Esophagus squamous epithelium (tissue), 5 donors: Measurements from ENCODE around the gene TTBK2. TPM values are rescaled to one million over a fixed set of nuclear protein-coding genes. Genes with fewer than 3 reads are reported as not detected.

Source experiments
- DNase-seq: peaks from one replicate; lab custom pipeline; 2025; lab: John Stamatoyannopoulos, UW
- H3K27ac ChIP-seq, 4 donors: fragments of 200-600 bp; sonication (generic); one replicate each; pipeline ENCODE4 v1.5.1; 2016 to 2019; ENCODE audit warnings: mild to moderate bottlenecking in 1 of 4
- H3K27me3 ChIP-seq, 4 donors: fragments of 200-600 bp; sonication (generic); 1 replicate in 3 of 4; 2 replicates in 1 of 4; pipeline versions ENCODE4 v1.5.1 to v1.6.0; 2017 to 2021; ENCODE audit warnings: antibody characterized with exemption in 1 of 4
- H3K36me3 ChIP-seq, 3 donors: fragments of 200-600 bp; sonication (generic); one replicate each; pipeline ENCODE4 v1.5.1; 2016 to 2019
- H3K4me1 ChIP-seq, 3 donors: fragments of 200-600 bp; sonication (generic); one replicate each; pipeline ENCODE4 v1.5.1; 2017 to 2019
- H3K4me3 ChIP-seq, 4 donors: fragments of 200-600 bp; sonication (generic); 1 replicate in 3 of 4; 2 replicates in 1 of 4; pipeline ENCODE4 v1.5.1; 2016 to 2019; ENCODE audit warnings: mild to moderate bottlenecking in 2 of 4, moderate library complexity in 1 of 4
- H3K9me3 ChIP-seq, 3 donors: fragments of 200-600 bp; sonication (generic); one replicate each; pipeline ENCODE4 v1.5.1; 2016 to 2019
- CTCF ChIP-seq, 6 experiments: fragments of 450-650 bp in 4 of 6; fragments of 200-600 bp in 2 of 6; sonication (generic) in 2 of 6; IDR thresholded peaks; one replicate each; pipeline ENCODE4 v1.5.1; 2016 to 2019; ENCODE audit warnings: antibody characterized with exemption in 6 of 6, mild to moderate bottlenecking in 4 of 6, moderate library complexity in 4 of 6
- POLR2A ChIP-seq, 4 donors: fragments of 450-650 bp; IDR thresholded peaks; one replicate each; pipeline ENCODE4 v1.6.1; 2017; ENCODE audit warnings: antibody characterized with exemption in 4 of 4, mild to moderate bottlenecking in 4 of 4, moderate library complexity in 3 of 4
- WGBS, 2 donors: methylation state at CpG; one replicate each; pipeline ENCODE4 v1.1.5; 2018; 5-methylcytosine and 5-hydroxymethylcytosine counted together
- intact Hi-C: fragments of 100-400 bp; cut with DNase I; formaldehyde crosslinking; loops from one replicate; pipeline ENCODE4 v1.15.0; 2022
- total RNA-seq, 4 donors: library from RNA; depleted of rRNA; stranded (reverse); fragments of >200 nt; gene quantifications; one replicate each; pipeline ENCODE4 v1.1.0, GENCODE V29; 2016
- donor health status: DM: yes; HTN: yes; CAD: no.

TTBK2 gene
- total RNA-seq, 4 donors from 2014 or later = 5.8 to 11.8 (median 6.8) TPM

GRCh38 chr15:42712584-42712983, 208.0 kb downstream of the TTBK2 start:
- Histone ChIP-seq H3K36me3 (peaks cover 0 to 5% (median 0%) of the 10 kb centered on the region in 3 donors), H3K4me3 (no peak overlapping the region), H3K4me1 (peaks cover 0 to 14% (median 10%) of the 10 kb centered on the region in 3 donors), H3K27ac (no peak overlapping the region), H3K27me3 (no peaks in the 10 kb centered on the region), H3K9me3 (no peaks in the 10 kb centered on the region)
- intact Hi-C loops = no loop called here
- WGBS, 2 donors = 78 to 92% methylated on average over 4 of the region's 4 CpGs
- DNase-seq = no peak
- no peak for TF ChIP-seq CTCF (IDR thresholded peaks at IDR 0.05)
- no peak for TF ChIP-seq POLR2A (IDR thresholded peaks at IDR 0.05)

- intact Hi-C loops = no loop called here
- H3K4me1 ChIP-seq = peaks cover 5 to 22% (median 14%) of the 10 kb centered on the region in 3 donors
- H3K9me3 ChIP-seq = no peaks in the 10 kb centered on the region
- H3K36me3 ChIP-seq = no peaks in the 10 kb centered on the region
- 93 to 94% methylated on average over 3 of the region's 3 CpGs for WGBS, 2 donors
- H3K27ac ChIP-seq = no peak overlapping the region
- H3K4me3 ChIP-seq = no peak overlapping the region
- no peak for DNase-seq
- TF ChIP-seq CTCF (IDR thresholded peaks at IDR 0.05) (no peak), POLR2A (IDR thresholded peaks at IDR 0.05) (no peak)
- H3K27me3 ChIP-seq = no peaks in the 10 kb centered on the region
These were observed 208.8 kb downstream of the TTBK2 start for GRCh38 chr15:42711746-42712145.

- peaks cover 5 to 26% (median 14%) of the 10 kb centered on the region in 3 donors for H3K4me1 ChIP-seq
- H3K27ac ChIP-seq = no peak overlapping the region
- H3K27me3 ChIP-seq = no peaks in the 10 kb centered on the region
- intact Hi-C loops = no loop called here
- no peak overlapping the region for H3K4me3 ChIP-seq
- no peaks in the 10 kb centered on the region for H3K9me3 ChIP-seq
- H3K36me3 ChIP-seq = no peaks in the 10 kb centered on the region
- DNase-seq = no peak
- TF ChIP-seq POLR2A (IDR thresholded peaks at IDR 0.05) = no peak
- 74 to 87% methylated on average over 2 of the region's 2 CpGs for WGBS, 2 donors
These were observed 209.9 kb downstream of the TTBK2 start for GRCh38 chr15:42710662-42711061.

GRCh38 chr15:42707873-42708544, 212.6 kb downstream of the TTBK2 start:
- H3K4me3 ChIP-seq = no peak overlapping the region
- H3K27ac ChIP-seq = no peak overlapping the region
- DNase-seq = no peak
- no peaks in the 10 kb centered on the region for H3K9me3 ChIP-seq
- H3K27me3 ChIP-seq = no peaks in the 10 kb centered on the region
- H3K36me3 ChIP-seq = no peaks in the 10 kb centered on the region
- TF ChIP-seq CTCF (IDR thresholded peaks at IDR 0.05) (no peak), POLR2A (IDR thresholded peaks at IDR 0.05) (no peak)
- intact Hi-C loops = no loop called here
- 45 to 47% methylated on average over 3 of the region's 3 CpGs for WGBS, 2 donors
- peaks cover 5 to 26% (median 14%) of the 10 kb centered on the region in 3 donors for H3K4me1 ChIP-seq

- TF ChIP-seq CTCF (IDR thresholded peaks at IDR 0.05) = no peak
- no peak for TF ChIP-seq POLR2A (IDR thresholded peaks at IDR 0.05)
- Histone ChIP-seq H3K36me3 (no peaks in the 10 kb centered on the region), H3K4me3 (no peak overlapping the region), H3K27me3 (no peaks in the 10 kb centered on the region), H3K4me1 (peaks cover 5 to 26% (median 14%) of the 10 kb centered on the region in 3 donors), H3K9me3 (no peaks in the 10 kb centered on the region), H3K27ac (no peak overlapping the region)
- 39 to 46% methylated on average over 2 of the region's 2 CpGs for WGBS, 2 donors
- intact Hi-C loops = no loop called here
- no peak for DNase-seq
These were observed 213.5 kb downstream of the TTBK2 start for GRCh38 chr15:42707068-42707467.
